ENCODE measurements around the gene ZSWIM3.
A peak's percentile ranks its signal among the peaks of the same experiment; 100 is the strongest.

The ZSWIM3 gene

DNA sequence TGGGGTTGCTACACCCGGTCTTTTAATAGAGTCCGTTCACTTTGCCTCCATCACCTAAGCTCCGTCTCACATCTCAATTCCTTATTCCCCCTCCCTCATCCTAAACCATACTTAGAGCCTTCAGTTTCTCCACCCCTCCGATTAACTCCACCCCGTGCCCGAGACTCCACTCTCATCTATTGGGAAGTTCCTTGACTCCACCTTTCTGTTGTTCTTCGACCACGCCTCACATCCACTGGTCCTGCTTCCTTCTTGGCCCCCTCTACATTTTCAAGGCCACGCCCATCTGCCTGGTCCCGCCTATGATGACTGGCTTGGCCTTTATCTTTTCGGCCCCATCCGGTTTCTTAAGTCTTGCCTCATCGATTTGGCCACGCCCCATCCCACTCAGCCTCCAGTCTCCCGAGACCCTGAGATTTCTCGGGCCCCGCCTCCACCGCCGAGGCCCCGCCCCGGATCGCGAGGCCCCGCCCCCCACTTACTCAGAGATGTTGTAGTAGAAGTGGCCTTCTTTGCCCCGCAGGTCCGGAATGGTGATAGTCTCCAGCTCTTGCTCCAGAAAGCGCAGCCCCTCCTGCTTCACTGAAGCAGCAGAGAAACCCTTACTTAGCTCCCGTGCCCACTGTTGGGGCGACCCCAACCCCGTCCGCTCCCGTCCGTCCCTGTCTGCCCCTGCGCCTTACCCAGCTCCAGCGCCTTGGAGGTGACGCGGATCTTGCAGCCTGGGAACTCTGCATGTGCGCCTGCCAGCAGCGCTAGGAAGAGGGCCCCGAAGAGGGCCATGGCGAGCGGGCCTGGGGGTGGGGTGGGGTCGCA lies 53.5 kb downstream of the ZSWIM3 start:
- FAIRE-seq: no peak

DNA sequence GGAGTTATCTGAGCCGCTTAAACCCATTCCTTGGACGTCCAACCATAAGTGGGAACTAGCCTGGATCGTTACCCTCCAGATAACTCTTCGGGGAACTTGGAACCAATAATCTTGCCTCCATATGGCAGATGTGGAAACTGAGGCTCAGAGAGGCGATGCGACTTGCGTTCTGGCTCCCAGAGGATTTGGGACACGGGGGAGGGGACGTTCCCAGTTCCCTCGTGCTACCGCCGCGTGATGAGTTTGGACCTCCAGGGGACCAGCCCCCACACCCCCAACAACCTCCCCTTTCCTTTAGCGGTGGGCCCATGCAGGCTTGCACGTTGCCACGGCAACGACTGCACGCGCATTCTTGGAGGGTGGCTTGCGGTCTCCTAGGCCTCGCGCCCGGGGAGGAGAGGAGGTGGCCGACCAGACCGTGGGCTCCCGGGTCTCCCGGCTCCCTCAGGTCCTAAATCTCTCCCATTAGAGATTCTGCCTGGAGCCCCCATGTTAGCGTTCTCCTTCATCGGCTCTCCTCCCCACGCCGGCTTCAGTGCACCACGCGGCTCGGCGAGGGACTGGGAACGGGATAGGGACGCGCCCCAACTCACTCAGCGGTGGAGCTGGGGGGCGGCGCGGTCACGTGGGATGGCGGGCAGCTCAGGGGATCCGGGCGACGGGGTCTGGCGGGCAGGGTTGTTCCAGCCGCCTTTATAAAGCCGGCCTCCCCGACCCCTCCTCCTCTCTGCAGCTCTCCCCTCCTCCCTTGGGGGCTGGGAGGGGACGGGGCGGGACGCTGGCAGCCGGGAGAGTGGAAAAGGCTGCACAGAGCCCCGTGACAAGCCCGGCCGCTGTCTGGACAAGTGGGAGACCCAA lies 54.3 kb downstream of the ZSWIM3 start, which contains the start of gene PLTP:
Gene PLTP (minus strand): TSS at position 670 of the 858 bp plus-strand sequence. CDS start 703 bp downstream, outside the sequence.
- FAIRE-seq: no peak

DNA sequence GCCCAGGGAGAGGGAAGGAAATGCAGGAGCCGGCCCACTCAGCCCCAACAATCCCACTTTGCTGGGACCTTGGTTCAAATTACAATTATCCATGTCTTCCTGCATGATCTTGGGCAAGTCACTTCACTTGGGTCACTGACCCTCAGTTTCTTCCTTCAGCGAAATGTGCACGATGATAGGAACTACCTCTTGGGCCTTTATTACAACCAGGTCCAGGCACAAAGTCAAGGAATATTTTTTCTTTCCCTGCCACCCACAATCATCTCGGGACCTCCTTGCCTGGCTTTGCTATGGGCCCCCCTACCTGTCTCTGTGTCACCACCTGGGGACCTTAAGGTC lies 54.9 kb downstream of the ZSWIM3 start:
- no peak for FAIRE-seq

DNA sequence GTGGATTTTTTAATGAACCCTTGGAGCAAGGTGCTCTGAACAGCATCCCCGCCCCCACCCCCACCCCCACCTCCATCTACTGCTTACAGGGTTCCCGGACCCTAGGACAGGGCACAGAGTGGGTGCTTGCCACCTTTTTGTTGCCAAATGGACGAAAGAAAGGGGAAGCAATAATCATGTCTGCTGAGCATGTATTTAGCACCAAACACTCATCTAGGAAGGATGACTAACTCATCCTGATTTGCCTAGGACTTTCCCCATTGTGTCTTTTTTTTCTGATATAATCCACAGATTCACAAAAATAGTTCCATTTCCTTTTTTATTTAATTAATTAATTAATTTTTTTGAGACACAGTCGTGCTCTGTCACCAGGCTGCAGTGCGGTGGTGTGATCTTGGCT lies 55.7 kb downstream of the ZSWIM3 start:
- no peak for FAIRE-seq

DNA sequence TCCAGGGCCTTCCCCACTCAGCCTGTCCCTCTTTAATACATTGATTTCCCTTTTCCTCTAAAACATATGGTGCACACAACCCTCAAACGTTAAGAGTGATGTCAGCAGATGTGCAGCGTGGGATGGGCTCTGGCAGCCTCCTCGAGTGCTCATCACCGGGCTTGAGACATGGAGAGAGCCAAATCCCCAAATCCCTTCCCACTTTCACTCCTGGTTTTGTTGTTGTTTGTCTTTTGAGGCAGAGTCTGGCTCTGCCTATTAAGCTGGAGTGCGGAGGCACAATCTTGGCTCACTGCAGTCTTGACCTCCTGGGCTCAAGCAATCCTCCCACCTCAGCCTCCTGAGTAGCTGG lies 60.4 kb downstream of the ZSWIM3 start:
- FAIRE-seq: no peak

DNA sequence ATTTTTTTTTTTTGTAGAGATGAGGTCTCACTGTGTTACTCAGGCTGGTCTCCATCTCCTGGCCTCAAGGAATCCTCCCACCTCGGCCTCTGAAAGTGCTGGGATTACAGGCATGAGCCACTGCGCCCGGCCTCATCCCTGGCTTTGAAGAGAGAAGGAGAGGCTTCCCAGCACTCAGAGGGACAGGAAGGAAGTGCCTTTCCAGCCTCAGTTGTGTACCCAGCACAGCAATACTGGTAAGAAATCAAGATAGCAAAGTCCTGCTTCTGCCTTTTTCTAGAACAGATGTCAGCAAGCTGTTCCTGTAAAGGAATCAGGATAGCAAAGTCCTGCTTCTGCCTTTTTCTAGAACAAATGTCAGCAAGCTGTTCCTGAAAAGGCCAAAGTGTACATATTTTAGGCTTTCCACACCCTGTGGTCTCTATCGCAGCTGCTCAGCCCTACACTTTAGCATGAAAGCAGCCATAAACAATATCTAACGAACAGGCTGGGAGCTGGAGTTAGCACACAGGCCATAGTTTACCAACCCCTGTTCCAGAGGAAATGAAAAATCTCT lies 60.8 kb downstream of the ZSWIM3 start:
- no peak for FAIRE-seq

DNA sequence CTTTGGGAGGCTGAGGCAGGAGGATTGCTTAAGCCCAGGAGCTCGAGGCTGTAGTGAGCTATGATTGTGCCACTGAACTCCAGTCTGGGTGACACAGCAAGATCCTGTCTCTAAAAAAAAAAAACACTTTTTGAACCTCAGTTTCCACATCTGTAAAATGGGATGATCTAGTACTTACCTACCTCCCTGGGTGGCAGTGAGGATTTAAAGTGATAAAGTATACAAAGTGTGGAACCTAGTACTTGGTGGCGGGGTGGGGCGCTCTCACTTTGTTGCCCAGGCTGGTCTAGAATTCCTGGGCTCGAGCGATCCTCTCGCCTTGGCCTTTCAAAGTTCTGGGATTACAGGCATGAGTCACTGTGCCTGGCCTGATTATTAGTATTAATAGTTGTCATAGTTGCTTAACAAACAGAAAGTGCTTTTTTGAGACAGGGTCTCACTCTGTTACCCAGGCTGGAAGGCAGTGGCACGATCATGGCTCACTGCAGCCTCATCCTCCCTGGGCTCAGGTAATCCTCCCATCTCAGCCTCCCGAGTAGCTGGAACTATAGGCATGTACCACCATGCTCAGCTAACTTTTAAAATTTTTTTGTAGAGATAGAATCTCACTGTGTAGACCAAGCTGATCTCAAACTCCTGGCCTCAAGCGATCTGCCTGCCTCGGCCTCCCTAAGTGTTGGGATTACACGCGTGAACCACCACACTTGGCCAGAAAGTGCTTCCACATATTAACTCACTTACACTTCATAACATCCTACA lies 61.5 kb downstream of the ZSWIM3 start:
- no peak for FAIRE-seq

DNA sequence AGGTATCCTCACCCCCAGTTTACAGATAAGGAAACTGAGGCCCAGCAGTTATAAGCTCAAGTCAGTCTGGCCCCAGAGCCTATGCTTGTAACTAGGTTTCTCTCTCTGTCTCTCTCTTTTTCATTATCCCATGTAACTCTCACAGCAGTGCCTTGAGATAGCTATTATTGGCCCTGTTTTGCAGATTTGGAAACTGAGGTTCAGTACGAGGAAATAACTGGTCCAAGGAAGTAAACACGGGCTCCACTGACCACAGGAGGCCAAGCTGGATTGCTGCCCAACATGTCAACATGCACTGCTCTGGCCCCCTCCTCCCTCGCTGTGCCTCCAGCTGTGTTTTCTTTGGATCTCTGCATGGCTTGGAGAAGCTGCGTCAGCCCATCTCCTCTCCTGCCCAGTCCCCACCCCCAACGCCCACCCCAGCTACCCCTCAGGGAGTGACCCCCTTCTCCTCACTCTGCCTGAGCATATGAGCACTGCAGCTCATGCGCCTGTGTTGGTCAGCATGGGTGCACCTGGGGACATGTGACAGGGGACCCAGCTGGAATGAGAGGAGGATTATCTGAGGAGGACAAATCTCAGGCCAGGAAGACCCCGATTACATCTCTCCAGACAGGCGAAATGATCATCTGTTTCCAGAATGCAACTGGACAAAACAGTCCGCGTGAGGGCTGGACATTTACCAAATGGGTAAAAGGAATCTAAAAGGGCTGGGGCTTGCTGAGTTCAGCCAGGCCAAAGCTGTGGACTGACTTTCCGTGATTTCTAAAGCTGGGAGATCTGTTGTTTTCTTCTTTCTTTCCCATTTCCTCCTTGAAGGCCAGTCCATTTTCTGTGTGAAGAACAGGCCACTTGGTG lies 62.4 kb downstream of the ZSWIM3 start:
- FAIRE-seq: no peak

DNA sequence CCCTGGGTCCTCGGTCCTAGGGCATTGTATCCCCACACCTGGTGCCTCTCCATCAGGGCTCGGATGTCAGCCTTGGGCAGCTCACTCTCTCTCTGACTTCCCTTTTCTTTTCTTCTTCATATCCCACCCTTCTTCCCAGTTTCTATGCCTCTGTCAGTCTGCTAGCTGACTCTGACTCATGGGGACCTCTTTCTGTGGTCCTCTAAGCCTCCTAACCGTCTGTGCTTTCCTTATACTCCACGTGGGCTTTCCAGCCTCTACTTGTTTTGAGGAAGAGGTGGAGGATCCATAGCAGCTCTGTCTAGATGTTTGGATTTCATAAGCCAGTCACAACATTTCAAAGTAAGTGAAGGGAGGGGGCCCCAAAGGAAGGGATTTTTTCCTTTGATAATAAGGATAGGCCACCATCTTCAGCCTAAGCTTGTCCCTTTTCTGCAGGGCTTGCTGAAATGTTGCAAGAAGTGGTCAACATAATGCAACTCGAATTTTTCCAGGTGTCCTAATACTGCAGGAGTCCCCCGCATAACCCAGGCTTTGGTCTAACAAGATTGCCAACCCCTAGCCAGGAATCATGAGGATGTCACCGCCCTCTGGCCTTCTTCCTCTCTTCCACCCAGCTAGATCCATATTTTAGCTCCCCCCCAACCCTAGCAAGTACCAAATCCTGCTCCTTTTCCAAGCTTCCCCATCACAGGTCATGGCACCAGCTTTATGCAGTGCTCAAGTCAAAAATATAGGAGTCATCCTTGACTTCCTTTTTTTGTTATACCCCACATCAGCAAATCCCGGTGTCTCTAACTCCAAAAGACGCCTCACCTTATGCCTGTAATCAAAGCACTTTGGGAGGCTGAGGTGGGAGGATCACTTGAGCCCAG lies 63.3 kb downstream of the ZSWIM3 start:
- no peak for FAIRE-seq

DNA sequence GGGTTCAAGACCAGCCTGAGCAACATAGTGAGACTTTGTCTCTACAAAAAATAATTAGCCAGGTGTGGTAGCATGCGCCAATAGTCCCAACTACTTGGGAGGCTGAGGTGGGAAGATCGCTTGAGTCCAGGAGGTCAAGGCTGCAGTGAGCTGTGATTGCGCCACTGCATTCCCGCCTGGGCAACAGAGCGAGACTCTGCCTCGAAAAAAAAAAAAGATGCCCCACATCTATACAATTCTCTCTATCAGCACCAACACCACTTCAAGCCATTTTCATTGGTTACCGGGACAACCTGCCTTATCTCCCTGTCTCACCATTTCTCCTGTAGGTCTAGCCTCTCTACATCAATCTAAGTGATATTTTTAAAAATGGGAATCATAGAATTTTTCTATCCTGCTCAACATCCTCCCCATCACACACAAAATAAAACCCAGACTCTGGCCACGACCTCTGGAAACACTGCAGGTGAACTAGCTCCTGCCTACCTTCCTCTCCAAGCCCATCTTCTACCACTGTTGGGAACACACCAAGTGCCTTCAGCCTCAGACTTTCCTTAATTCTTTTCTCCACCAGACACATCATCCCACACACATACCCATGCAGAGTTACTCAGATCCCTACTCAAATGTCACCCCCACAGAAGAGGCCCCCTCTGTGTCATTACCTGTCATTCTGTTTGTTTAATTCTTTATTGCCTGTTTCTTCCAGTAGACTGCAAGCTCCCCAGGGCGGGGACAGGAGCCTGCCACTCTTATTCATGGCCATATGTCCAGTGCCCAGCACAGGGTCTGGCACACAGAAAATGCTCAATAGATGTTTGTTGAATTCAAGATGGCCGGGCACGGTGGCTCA lies 64.1 kb downstream of the ZSWIM3 start:
- FAIRE-seq: no peak

DNA sequence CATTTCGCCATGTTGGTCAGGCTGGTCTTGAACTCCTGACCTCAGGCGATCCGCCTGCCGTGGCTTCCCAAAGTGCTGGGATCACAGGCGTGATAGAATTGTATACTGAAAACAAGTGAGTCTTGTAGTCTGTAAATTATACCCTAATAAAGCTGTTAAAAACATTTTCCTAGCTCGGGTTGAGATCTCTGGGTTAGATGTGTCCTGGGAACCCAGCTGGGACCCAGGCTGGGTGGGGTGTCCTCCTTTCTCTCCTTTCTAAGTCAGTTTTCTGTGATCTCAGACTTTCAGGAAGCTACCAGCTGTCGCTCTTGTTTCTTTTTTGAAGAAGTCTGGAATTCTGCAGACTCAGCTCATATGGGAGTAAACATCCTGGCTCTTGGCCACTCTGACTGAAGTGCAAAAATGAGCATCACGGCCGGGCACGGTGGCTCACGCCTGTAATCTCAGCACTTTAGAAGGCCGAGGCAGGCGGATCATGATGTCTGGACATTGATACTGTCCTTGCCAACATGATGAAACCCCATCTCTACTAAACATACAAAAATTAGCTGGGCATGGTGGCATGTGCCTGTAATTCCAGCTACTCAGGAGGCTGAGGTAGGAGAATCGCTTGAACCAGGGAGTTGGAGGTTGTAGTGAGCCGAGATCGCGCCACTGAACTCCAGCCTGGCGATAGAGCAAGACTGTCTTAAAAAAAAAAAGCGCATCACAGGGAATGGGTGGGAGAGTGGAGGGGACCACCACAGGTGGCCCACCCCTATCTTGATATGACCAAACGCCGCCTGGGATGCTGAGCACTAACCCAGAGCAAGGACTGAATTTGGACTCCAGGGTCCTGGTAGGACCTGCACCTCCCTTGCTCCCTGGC lies 67.2 kb downstream of the ZSWIM3 start:
- peak; percentile 95 for FAIRE-seq

DNA sequence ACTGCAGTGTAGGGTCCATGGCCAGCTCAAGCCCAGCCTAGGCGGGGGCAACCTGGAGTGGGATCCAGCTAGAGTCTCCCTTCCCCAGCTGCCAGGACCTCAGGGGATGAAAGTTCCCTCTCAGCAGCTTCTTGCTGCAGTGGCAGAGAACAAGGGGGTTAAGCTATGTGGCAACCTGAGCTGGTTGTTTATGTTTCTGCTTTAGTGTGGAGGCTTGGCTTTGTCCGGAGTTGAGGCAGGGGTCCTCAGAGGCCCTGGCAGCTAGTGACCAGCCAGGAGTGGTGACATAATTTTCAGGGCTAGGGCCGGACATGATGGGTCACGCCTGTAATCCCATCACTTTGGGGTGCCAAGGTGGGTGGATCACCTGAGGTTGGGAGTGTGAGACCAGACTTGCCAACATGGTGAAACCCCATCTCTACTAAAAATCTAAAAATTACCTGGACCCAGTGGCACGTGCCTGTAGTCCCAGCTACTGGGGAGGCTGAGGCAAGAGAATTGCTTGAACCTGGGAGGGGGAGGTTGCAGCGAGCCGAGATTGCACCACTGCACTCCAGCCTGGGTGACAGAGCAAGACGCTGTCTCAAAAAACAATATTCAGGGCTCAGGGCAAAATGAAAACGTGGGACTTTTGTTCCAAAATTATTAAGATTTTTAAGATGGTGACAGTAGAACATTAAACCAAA lies 68.5 kb downstream of the ZSWIM3 start:
- FAIRE-seq: no peak

DNA sequence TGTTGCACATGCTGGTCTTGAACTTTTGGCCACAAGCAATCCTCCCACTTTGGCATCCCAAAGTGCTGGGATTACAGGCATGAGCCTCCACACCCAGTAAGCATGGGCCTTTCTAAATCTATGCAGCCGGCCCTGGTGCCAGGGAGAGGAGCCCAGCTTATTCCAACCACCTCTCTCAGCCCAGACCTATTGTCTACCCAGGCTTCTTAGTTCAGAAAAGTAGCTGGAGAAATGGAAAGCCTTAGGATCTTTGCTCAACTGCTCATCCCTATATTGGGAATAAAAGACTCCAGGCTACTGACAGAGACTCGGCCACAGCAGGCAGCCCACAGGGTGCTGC lies 69.3 kb downstream of the ZSWIM3 start:
- no peak for FAIRE-seq

DNA sequence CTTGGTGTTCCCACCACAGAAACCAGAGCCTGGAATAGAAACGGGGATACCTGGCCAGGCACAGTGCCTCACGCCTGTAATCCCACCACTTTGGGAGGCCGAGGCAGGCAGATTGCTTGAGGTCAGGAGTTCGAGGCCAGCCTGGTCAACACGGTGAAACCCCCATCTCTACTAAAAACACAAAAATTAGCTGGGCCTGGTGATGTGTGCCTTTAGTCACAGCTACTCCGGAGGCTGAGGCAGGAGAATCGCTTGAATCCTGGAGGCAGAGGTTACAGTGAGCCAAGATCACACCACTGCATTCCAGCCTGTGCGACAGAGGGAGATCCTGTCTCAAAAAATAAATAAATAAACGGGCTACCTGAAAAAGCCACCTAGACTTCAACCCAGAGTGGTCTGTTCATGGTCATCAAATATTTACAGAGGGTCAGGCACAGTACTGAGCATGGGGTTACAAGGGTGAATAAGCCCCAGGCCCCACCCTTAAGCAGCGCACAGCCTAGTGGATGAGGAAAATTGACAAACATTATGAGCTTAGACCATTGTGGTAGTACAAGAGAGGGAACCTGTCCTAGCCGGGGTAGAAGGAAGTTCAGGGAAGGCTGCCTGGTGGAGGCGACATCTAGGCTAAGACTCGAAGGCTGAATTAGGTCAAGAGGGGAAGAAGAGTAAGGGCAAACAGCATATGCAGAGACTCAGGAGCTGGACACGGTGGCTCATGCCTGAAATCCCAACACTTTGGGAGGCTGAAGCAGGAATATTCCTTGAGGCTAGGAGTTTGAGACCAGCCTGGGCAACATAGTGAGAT lies 69.9 kb downstream of the ZSWIM3 start:
- no peak for FAIRE-seq

Measured in islet of Langerhans (tissue), 1 donor.